ENCODE data around the gene N4BP3. TPM values are rescaled to one million over a fixed set of nuclear protein-coding genes. Genes with fewer than 3 reads are reported as not detected.

N4BP3 gene
- total and polyA plus RNA-seq, 7 donors, result 0.69 to 3.0 (median 1.4) TPM

DNA sequence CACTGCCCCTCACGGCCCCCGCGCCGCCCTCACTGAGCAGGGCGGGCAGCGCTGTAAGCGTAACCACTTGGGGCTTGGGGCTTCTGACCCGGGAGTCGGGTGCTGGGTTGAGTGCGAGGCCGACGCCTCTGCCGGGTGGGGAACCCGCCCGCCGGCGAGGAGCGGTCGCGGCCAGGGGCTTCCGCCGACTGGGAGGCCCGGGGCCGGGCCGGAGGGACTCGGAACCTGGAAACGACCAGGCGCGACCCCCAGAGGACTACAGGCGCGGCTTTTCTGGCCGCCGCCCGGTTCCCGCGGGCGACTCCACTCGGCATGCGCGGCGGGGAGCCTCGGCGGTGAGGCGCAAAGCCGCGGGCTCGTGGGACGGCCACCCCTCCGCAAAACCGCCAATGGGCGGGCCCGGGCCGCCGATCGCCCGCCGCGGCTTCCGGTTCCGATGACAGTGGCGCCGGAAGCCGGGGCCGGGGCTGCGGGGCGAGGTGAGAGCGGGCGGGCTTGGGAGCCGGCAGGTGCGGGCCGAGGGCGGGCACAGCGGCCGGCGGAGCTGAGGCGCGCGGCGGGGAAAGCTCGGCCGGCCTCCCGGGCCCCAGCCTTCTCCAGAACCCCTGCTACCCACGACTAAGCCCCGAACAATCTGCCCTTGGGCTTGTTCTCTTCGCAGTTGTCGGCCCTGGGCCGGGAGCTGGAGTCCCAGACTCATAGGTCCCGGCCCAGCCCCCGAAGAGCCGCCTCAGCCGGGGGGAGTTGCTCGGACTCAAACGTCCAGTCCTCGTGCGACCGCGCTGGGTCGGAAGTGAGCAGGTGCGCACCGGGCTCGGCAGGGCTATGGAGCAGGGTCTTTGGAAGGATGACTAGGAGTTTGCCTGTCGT is 17.5 kb downstream of the N4BP3 start, which contains the start of gene RMND5B:
Gene RMND5B, plus strand, starts transcription at position 439 of the 870 bp plus-strand sequence. CDS start 7,106 bp downstream, outside the sequence.
- DNase-seq, result peak; percentile 91
- H3K4me3 ChIP-seq, result peak within 1 kb of the TSS; percentile 78 to 97 (median 86)
- H3K36me3 ChIP-seq, result peaks cover 0 to 22% (median 2%) of the 10 kb centered on the region in 4 donors
- 0% methylated on average over 102 of the region's 102 CpGs for WGBS, 2 donors
- peaks cover 0 to 19% (median 14%) of the 10 kb centered on the region in 4 donors for H3K4me1 ChIP-seq
- H3K9me3 ChIP-seq, result no peaks in the 10 kb centered on the region
- intact Hi-C loops (cut with DNase I), result loop anchor here (2.0 to 10.0 kb wide), 2 partner anchors 22 to 474 kb away; partner anchors contain the start of gene NHP2
- H3K27me3 ChIP-seq, result no peaks in the 10 kb centered on the region
- H3K27ac ChIP-seq, result peak within 1 kb of the TSS; percentile 88 to 97 (median 91)
- TF ChIP-seq, protein P1, sequence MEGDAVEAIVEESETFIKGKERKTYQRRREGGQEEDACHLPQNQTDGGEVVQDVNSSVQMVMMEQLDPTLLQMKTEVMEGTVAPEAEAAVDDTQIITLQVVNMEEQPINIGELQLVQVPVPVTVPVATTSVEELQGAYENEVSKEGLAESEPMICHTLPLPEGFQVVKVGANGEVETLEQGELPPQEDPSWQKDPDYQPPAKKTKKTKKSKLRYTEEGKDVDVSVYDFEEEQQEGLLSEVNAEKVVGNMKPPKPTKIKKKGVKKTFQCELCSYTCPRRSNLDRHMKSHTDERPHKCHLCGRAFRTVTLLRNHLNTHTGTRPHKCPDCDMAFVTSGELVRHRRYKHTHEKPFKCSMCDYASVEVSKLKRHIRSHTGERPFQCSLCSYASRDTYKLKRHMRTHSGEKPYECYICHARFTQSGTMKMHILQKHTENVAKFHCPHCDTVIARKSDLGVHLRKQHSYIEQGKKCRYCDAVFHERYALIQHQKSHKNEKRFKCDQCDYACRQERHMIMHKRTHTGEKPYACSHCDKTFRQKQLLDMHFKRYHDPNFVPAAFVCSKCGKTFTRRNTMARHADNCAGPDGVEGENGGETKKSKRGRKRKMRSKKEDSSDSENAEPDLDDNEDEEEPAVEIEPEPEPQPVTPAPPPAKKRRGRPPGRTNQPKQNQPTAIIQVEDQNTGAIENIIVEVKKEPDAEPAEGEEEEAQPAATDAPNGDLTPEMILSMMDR (IDR thresholded peaks at IDR 0.05), result no peak
- TF ChIP-seq POLR2AphosphoS5 (IDR thresholded peaks at IDR 0.05), result peak in 3 of 4 donors; percentile 58 to 86 (median 83)
- peak; percentile 24 to 68 for TF ChIP-seq POLR2A (IDR thresholded peaks at IDR 0.05)

- Histone ChIP-seq H3K4me1 (peaks cover 0 to 19% (median 14%) of the 10 kb centered on the region in 4 donors), H3K36me3 (peaks cover 0 to 27% (median 6%) of the 10 kb centered on the region in 4 donors), H3K9me3 (no peaks in the 10 kb centered on the region), H3K27ac (peak overlapping the region; percentile 88 to 97 (median 91)), H3K27me3 (no peaks in the 10 kb centered on the region), H3K4me3 (peak overlapping the region; percentile 78 to 97 (median 86))
- TF ChIP-seq POLR2AphosphoS5 (IDR thresholded peaks at IDR 0.05), result no peak
- TF ChIP-seq POLR2A (IDR thresholded peaks at IDR 0.05), result no peak
- TF ChIP-seq, protein P1 (IDR thresholded peaks at IDR 0.05), result no peak
- TF ChIP-seq EP300 (IDR thresholded peaks at IDR 0.05), result no peak
- no peak for DNase-seq
- WGBS, 2 donors, result 9 to 36% methylated on average over 10 of the region's 10 CpGs
- intact Hi-C loops (cut with DNase I), result loop anchor here (2.0 to 10.0 kb wide), 2 partner anchors 21 to 473 kb away; partner anchors contain the start of gene NHP2
Observed at GRCh38 chr5:178131446-178131996, 18.2 kb downstream of the N4BP3 start.

DNA sequence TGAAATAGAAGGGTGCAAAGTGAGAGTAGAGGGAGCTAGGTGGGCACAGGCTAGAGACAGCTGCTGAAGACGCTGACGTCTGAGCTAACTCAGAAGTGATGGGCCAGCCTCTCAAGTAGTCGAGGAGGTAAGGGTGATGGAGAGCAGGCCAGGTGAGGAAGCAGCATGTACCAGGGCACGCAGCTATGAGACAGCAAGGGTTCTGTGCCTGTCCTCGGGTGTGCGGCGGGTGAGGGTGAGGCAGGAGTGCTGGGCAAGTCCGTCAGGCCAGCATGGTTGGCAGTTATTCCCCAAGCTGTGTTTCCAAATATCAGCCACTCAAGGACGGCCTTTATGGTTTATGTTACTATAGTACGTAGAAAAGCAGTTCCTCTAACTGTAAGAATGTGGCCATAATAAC is 23.7 kb downstream of the N4BP3 start:
- H3K4me3 ChIP-seq, result no peak overlapping the region
- DNase-seq, result no peak
- TF ChIP-seq, protein P1 (IDR thresholded peaks at IDR 0.05), result no peak
- TF ChIP-seq POLR2AphosphoS5 (IDR thresholded peaks at IDR 0.05) (no peak), EP300 (IDR thresholded peaks at IDR 0.05) (no peak), POLR2A (IDR thresholded peaks at IDR 0.05) (no peak)
- WGBS, 2 donors, result 87 to 93% methylated on average over 10 of the region's 10 CpGs
- no peaks in the 10 kb centered on the region for H3K27me3 ChIP-seq
- H3K4me1 ChIP-seq, result peaks cover 0 to 5% (median 3%) of the 10 kb centered on the region in 4 donors
- peaks cover 0 to 67% (median 7%) of the 10 kb centered on the region in 4 donors for H3K36me3 ChIP-seq
- H3K27ac ChIP-seq, result no peak overlapping the region
- intact Hi-C loops (cut with DNase I), result loop anchor here (10.0 kb wide), 1 partner anchor 468 kb away; no protein-coding TSS in a partner anchor
- no peaks in the 10 kb centered on the region for H3K9me3 ChIP-seq

- TF ChIP-seq, protein P1 (IDR thresholded peaks at IDR 0.05), result no peak
- no peak for TF ChIP-seq POLR2AphosphoS5 (IDR thresholded peaks at IDR 0.05)
- TF ChIP-seq EP300 (IDR thresholded peaks at IDR 0.05), result no peak
- TF ChIP-seq POLR2A (IDR thresholded peaks at IDR 0.05), result no peak
- Histone ChIP-seq H3K4me1 (peaks cover 0 to 7% (median 0%) of the 10 kb centered on the region in 4 donors), H3K4me3 (no peak overlapping the region), H3K27ac (no peak overlapping the region), H3K36me3 (peaks cover 9 to 77% (median 10%) of the 10 kb centered on the region in 4 donors), H3K27me3 (no peaks in the 10 kb centered on the region), H3K9me3 (no peaks in the 10 kb centered on the region)
- intact Hi-C loops (cut with DNase I), result loop anchor here (10.0 kb wide), 1 partner anchor 467 kb away; no protein-coding TSS in a partner anchor
- DNase-seq, result no peak
- 93 to 95% methylated on average over 12 of the region's 12 CpGs for WGBS, 2 donors
Observed at GRCh38 chr5:178137991-178138390, 24.7 kb downstream of the N4BP3 start.
